ENCODE data around the gene EFEMP2.
A peak's percentile ranks its signal among the peaks of the same experiment; 100 is the strongest.

EFEMP2 gene

GRCh38 chr11:65864706-65865471 is 7.7 kb downstream of the EFEMP2 start:
- DNase-seq: no peak

- DNase-seq: no peak
Measured at GRCh38 chr11:65863889-65864705, 8.5 kb downstream of the EFEMP2 start.

- no peak for DNase-seq
Measured at GRCh38 chr11:65862941-65863888, 9.4 kb downstream of the EFEMP2 start.

GRCh38 chr11:65862191-65862735 is 10.3 kb downstream of the EFEMP2 start:
- no peak for DNase-seq

GRCh38 chr11:65861533-65862183 is 10.9 kb downstream of the EFEMP2 start:
- DNase-seq: no peak

GRCh38 chr11:65861165-65861505 is 11.5 kb downstream of the EFEMP2 start:
- no peak for DNase-seq

GRCh38 chr11:65860278-65861164 is 12.1 kb downstream of the EFEMP2 start, which contains the start of gene MUS81:
MUS81 (plus strand) TSS chr11:65860433; CDS start chr11:65860754, 321 bp downstream.
- peak; percentile 60 for DNase-seq

- no peak for DNase-seq
Measured at GRCh38 chr11:65859812-65860277, 12.8 kb downstream of the EFEMP2 start.

GRCh38 chr11:65859095-65859811 is 13.3 kb downstream of the EFEMP2 start:
- peak; percentile 85 for DNase-seq

- DNase-seq: no peak
Measured at GRCh38 chr11:65858681-65859087, 13.9 kb downstream of the EFEMP2 start.

GRCh38 chr11:65857853-65858680 is 14.5 kb downstream of the EFEMP2 start, which contains the start of gene CFL1:
CFL1 (minus strand) TSS chr11:65858180; CDS start chr11:65858099, 81 bp downstream.
- DNase-seq: peak; percentile 89

GRCh38 chr11:65857500-65857852 is 15.1 kb downstream of the EFEMP2 start:
- no peak for DNase-seq

GRCh38 chr11:65856689-65857499 is 15.7 kb downstream of the EFEMP2 start:
- DNase-seq: no peak

GRCh38 chr11:65855927-65856363 is 16.7 kb downstream of the EFEMP2 start:
- DNase-seq: no peak

- no peak for DNase-seq
Measured at GRCh38 chr11:65854852-65855837, 17.5 kb downstream of the EFEMP2 start.

GRCh38 chr11:65854161-65854592 is 18.4 kb downstream of the EFEMP2 start:
- no peak for DNase-seq

Data from NCI-H2081 treated with DMSO at 0.1 percent for 48 hours (cell line).